ENCODE measurements around the gene IRGC.

Gene IRGC

GRCh38 chr19:43708716-43709115 lies 7.2 kb upstream of the IRGC start:
- no peak overlapping the region for H3K4me3 ChIP-seq (ENCODE audit: low read depth, low read length)
- no peaks in the 10 kb centered on the region for H3K4me1 ChIP-seq (ENCODE audit: control insufficient read depth, insufficient read depth, low read length)
- H3K9ac ChIP-seq (ENCODE audit: low read depth, low read length), result no peak overlapping the region
- H3K36me3 ChIP-seq (ENCODE audit: control insufficient read depth, insufficient read depth, low read length), result no peaks in the 10 kb centered on the region
- H3K27me3 ChIP-seq (ENCODE audit: control insufficient read depth, insufficient read depth, low read length), result no peaks in the 10 kb centered on the region
- H3K9me3 ChIP-seq (ENCODE audit: control insufficient read depth, insufficient read depth, low read length), result no peaks in the 10 kb centered on the region
- H3K27ac ChIP-seq (ENCODE audit: low read depth, low read length), result no peak overlapping the region

GRCh38 chr19:43711751-43712355 lies 4.0 kb upstream of the IRGC start:
- Histone ChIP-seq H3K4me1 (ENCODE audit: control insufficient read depth, insufficient read depth, low read length) (no peaks in the 10 kb centered on the region), H3K27ac (ENCODE audit: low read depth, low read length) (no peak overlapping the region), H3K4me3 (ENCODE audit: low read depth, low read length) (no peak overlapping the region), H3K9ac (ENCODE audit: low read depth, low read length) (no peak overlapping the region), H3K27me3 (ENCODE audit: control insufficient read depth, insufficient read depth, low read length) (no peaks in the 10 kb centered on the region), H3K9me3 (ENCODE audit: control insufficient read depth, insufficient read depth, low read length) (no peaks in the 10 kb centered on the region), H3K36me3 (ENCODE audit: control insufficient read depth, insufficient read depth, low read length) (no peaks in the 10 kb centered on the region)

- H3K27me3 ChIP-seq (ENCODE audit: control insufficient read depth, insufficient read depth, low read length), result no peaks in the 10 kb centered on the region
- no peak overlapping the region for H3K4me3 ChIP-seq (ENCODE audit: low read depth, low read length)
- H3K4me1 ChIP-seq (ENCODE audit: control insufficient read depth, insufficient read depth, low read length), result no peaks in the 10 kb centered on the region
Measured at GRCh38 chr19:43713208-43713607, 2.7 kb upstream of the IRGC start.

GRCh38 chr19:43718627-43719377 lies 2.9 kb downstream of the IRGC start:
- no peaks in the 10 kb centered on the region for H3K4me1 ChIP-seq (ENCODE audit: control insufficient read depth, insufficient read depth, low read length)
- no peaks in the 10 kb centered on the region for H3K36me3 ChIP-seq (ENCODE audit: control insufficient read depth, insufficient read depth, low read length)
- H3K27ac ChIP-seq (ENCODE audit: low read depth, low read length), result no peak overlapping the region
- no peak overlapping the region for H3K4me3 ChIP-seq (ENCODE audit: low read depth, low read length)
- no peaks in the 10 kb centered on the region for H3K9me3 ChIP-seq (ENCODE audit: control insufficient read depth, insufficient read depth, low read length)
- H3K27me3 ChIP-seq (ENCODE audit: control insufficient read depth, insufficient read depth, low read length), result no peaks in the 10 kb centered on the region
- no peak overlapping the region for H3K9ac ChIP-seq (ENCODE audit: low read depth, low read length)

More at GRCh38 chr19:43713208-43713607, 2.7 kb upstream of the IRGC start:
- Histone ChIP-seq H3K27ac (ENCODE audit: low read depth, low read length) (no peak overlapping the region), H3K36me3 (ENCODE audit: control insufficient read depth, insufficient read depth, low read length) (no peaks in the 10 kb centered on the region), H3K9me3 (ENCODE audit: control insufficient read depth, insufficient read depth, low read length) (no peaks in the 10 kb centered on the region), H3K9ac (ENCODE audit: low read depth, low read length) (no peak overlapping the region)

GRCh38 chr19:43719378-43719868 lies 3.5 kb downstream of the IRGC start:
- no peaks in the 10 kb centered on the region for H3K9me3 ChIP-seq (ENCODE audit: control insufficient read depth, insufficient read depth, low read length)
- no peak overlapping the region for H3K4me3 ChIP-seq (ENCODE audit: low read depth, low read length)
- no peaks in the 10 kb centered on the region for H3K36me3 ChIP-seq (ENCODE audit: control insufficient read depth, insufficient read depth, low read length)
- no peak overlapping the region for H3K9ac ChIP-seq (ENCODE audit: low read depth, low read length)
- H3K27me3 ChIP-seq (ENCODE audit: control insufficient read depth, insufficient read depth, low read length), result no peaks in the 10 kb centered on the region
- no peaks in the 10 kb centered on the region for H3K4me1 ChIP-seq (ENCODE audit: control insufficient read depth, insufficient read depth, low read length)
- no peak overlapping the region for H3K27ac ChIP-seq (ENCODE audit: low read depth, low read length)

- Histone ChIP-seq H3K4me3 (ENCODE audit: low read depth, low read length) (no peak overlapping the region), H3K27me3 (ENCODE audit: control insufficient read depth, insufficient read depth, low read length) (no peaks in the 10 kb centered on the region), H3K4me1 (ENCODE audit: control insufficient read depth, insufficient read depth, low read length) (no peaks in the 10 kb centered on the region), H3K9ac (ENCODE audit: low read depth, low read length) (no peak overlapping the region), H3K9me3 (ENCODE audit: control insufficient read depth, insufficient read depth, low read length) (no peaks in the 10 kb centered on the region), H3K27ac (ENCODE audit: low read depth, low read length) (no peak overlapping the region), H3K36me3 (ENCODE audit: control insufficient read depth, insufficient read depth, low read length) (no peaks in the 10 kb centered on the region)
Measured at GRCh38 chr19:43719918-43720317, 4.0 kb downstream of the IRGC start.

GRCh38 chr19:43720936-43721335 lies 5.1 kb downstream of the IRGC start:
- Histone ChIP-seq H3K27ac (ENCODE audit: low read depth, low read length) (no peak overlapping the region), H3K9ac (ENCODE audit: low read depth, low read length) (no peak overlapping the region), H3K4me1 (ENCODE audit: control insufficient read depth, insufficient read depth, low read length) (no peaks in the 10 kb centered on the region), H3K9me3 (ENCODE audit: control insufficient read depth, insufficient read depth, low read length) (no peaks in the 10 kb centered on the region), H3K4me3 (ENCODE audit: low read depth, low read length) (no peak overlapping the region), H3K27me3 (ENCODE audit: control insufficient read depth, insufficient read depth, low read length) (no peaks in the 10 kb centered on the region), H3K36me3 (ENCODE audit: control insufficient read depth, insufficient read depth, low read length) (no peaks in the 10 kb centered on the region)

GRCh38 chr19:43721469-43722048 lies 5.7 kb downstream of the IRGC start:
- H3K9ac ChIP-seq (ENCODE audit: low read depth, low read length), result no peak overlapping the region

GRCh38 chr19:43723588-43723987 lies 7.7 kb downstream of the IRGC start:
- no peak overlapping the region for H3K4me3 ChIP-seq (ENCODE audit: low read depth, low read length)
- H3K9ac ChIP-seq (ENCODE audit: low read depth, low read length), result no peak overlapping the region
- H3K36me3 ChIP-seq (ENCODE audit: control insufficient read depth, insufficient read depth, low read length), result peaks cover 2% of the 10 kb centered on the region; the same call in 1 of the 2 replicates
- H3K27me3 ChIP-seq (ENCODE audit: control insufficient read depth, insufficient read depth, low read length), result no peaks in the 10 kb centered on the region
- H3K9me3 ChIP-seq (ENCODE audit: control insufficient read depth, insufficient read depth, low read length), result no peaks in the 10 kb centered on the region
- H3K4me1 ChIP-seq (ENCODE audit: control insufficient read depth, insufficient read depth, low read length), result no peaks in the 10 kb centered on the region
- H3K27ac ChIP-seq (ENCODE audit: low read depth, low read length), result no peak overlapping the region

More at GRCh38 chr19:43721469-43722048, 5.7 kb downstream of the IRGC start:
- Histone ChIP-seq H3K4me1 (ENCODE audit: control insufficient read depth, insufficient read depth, low read length) (no peaks in the 10 kb centered on the region), H3K27me3 (ENCODE audit: control insufficient read depth, insufficient read depth, low read length) (no peaks in the 10 kb centered on the region), H3K4me3 (ENCODE audit: low read depth, low read length) (no peak overlapping the region), H3K27ac (ENCODE audit: low read depth, low read length) (no peak overlapping the region), H3K9me3 (ENCODE audit: control insufficient read depth, insufficient read depth, low read length) (no peaks in the 10 kb centered on the region), H3K36me3 (ENCODE audit: control insufficient read depth, insufficient read depth, low read length) (no peaks in the 10 kb centered on the region)

GRCh38 chr19:43724896-43725295 lies 9.0 kb downstream of the IRGC start:
- Histone ChIP-seq H3K4me1 (ENCODE audit: control insufficient read depth, insufficient read depth, low read length) (no peaks in the 10 kb centered on the region), H3K27ac (ENCODE audit: low read depth, low read length) (no peak overlapping the region), H3K9ac (ENCODE audit: low read depth, low read length) (no peak overlapping the region), H3K4me3 (ENCODE audit: low read depth, low read length) (no peak overlapping the region), H3K9me3 (ENCODE audit: control insufficient read depth, insufficient read depth, low read length) (no peaks in the 10 kb centered on the region), H3K27me3 (ENCODE audit: control insufficient read depth, insufficient read depth, low read length) (no peaks in the 10 kb centered on the region), H3K36me3 (ENCODE audit: control insufficient read depth, insufficient read depth, low read length) (peaks cover 11% of the 10 kb centered on the region; the same call in 1 of the 2 replicates)

GRCh38 chr19:43725468-43725867 lies 9.6 kb downstream of the IRGC start:
- Histone ChIP-seq H3K4me3 (ENCODE audit: low read depth, low read length) (no peak overlapping the region), H3K4me1 (ENCODE audit: control insufficient read depth, insufficient read depth, low read length) (no peaks in the 10 kb centered on the region), H3K27ac (ENCODE audit: low read depth, low read length) (no peak overlapping the region), H3K9me3 (ENCODE audit: control insufficient read depth, insufficient read depth, low read length) (no peaks in the 10 kb centered on the region), H3K9ac (ENCODE audit: low read depth, low read length) (no peak overlapping the region), H3K36me3 (ENCODE audit: control insufficient read depth, insufficient read depth, low read length) (peaks cover 11% of the 10 kb centered on the region; the same call in 1 of the 2 replicates), H3K27me3 (ENCODE audit: control insufficient read depth, insufficient read depth, low read length) (no peaks in the 10 kb centered on the region)
